ENCODE data around the gene WNT6. TPM values are rescaled to one million over a fixed set of nuclear protein-coding genes. Genes with fewer than 3 reads are reported as not detected.

Gene WNT6
- total RNA-seq, 2 experiments from 2014 or later, result 0.25 to 0.34 TPM

GRCh38 chr2:218902427-218902826 lies 42.8 kb downstream of the WNT6 start:
- DNase-seq, result no peak
- H3K36me3 Mint-ChIP-seq (ENCODE audit: low read depth), result no peaks in the 10 kb centered on the region
- no peak overlapping the region for H3K27ac Mint-ChIP-seq
- intact Hi-C loops (cut with micrococcal nuclease), result no loop called here
- H3K27me3 Mint-ChIP-seq, result peaks cover 50% of the 10 kb centered on the region
- no peak overlapping the region for H3K4me3 Mint-ChIP-seq
- POLR2A ChIA-PET, result no interaction called here
- no peak for TF ChIP-seq CTCF (IDR thresholded peaks at IDR 0.05)
- peaks cover 11% of the 10 kb centered on the region for H3K4me1 Mint-ChIP-seq (ENCODE audit: low read depth)
- H3K9me3 Mint-ChIP-seq, result no peaks in the 10 kb centered on the region
- CTCF ChIA-PET, result interaction anchor here (1.1 to 8.4 kb wide), 4 partner anchors 25 to 78 kb away, joined by 3 to 97 read pairs (median 4); partner anchors contain the start of gene WNT10A
- no peak for ATAC-seq

- Mint-ChIP-seq H3K4me3 (no peak overlapping the region), H3K4me1 (ENCODE audit: low read depth) (peaks cover 4% of the 10 kb centered on the region), H3K27me3 (peaks cover 39% of the 10 kb centered on the region), H3K27ac (no peak overlapping the region), H3K9me3 (no peaks in the 10 kb centered on the region), H3K36me3 (ENCODE audit: low read depth) (no peaks in the 10 kb centered on the region)
- intact Hi-C loops (cut with micrococcal nuclease), result no loop called here
- TF ChIP-seq CTCF (IDR thresholded peaks at IDR 0.05), result no peak
- ChIA-PET POLR2A (interaction anchor here (1.4 kb wide), 1 partner anchor 28 kb away, joined by 4 read pairs; no protein-coding TSS in a partner anchor), CTCF (interaction anchor here (0.7 to 8.4 kb wide), 7 partner anchors 12 to 153 kb away, joined by 3 to 97 read pairs (median 3); partner anchors contain the start of gene WNT10A)
- DNase-seq, result no peak
- ATAC-seq, result no peak
These were observed 44.6 kb downstream of the WNT6 start for GRCh38 chr2:218904176-218904575.

- Mint-ChIP-seq H3K36me3 (ENCODE audit: low read depth) (no peaks in the 10 kb centered on the region), H3K9me3 (no peaks in the 10 kb centered on the region), H3K4me3 (peak overlapping the region; percentile 87), H3K27me3 (peaks cover 17% of the 10 kb centered on the region), H3K4me1 (ENCODE audit: low read depth) (peaks cover 9% of the 10 kb centered on the region), H3K27ac (peak overlapping the region; percentile 88)
- TF ChIP-seq CTCF (IDR thresholded peaks at IDR 0.05), result no peak
- CTCF ChIA-PET, result interaction anchor here (0.9 to 8.4 kb wide), 9 partner anchors 10 to 251 kb away, joined by 3 to 97 read pairs (median 3); partner anchors contain the start of gene WNT10A
- intact Hi-C loops (cut with micrococcal nuclease), result loop anchor here (5.0 kb wide), 1 partner anchor 42 kb away; no protein-coding TSS in a partner anchor
- DNase-seq, result peak; percentile 97
- POLR2A ChIA-PET, result interaction anchor here (0.8 to 2.2 kb wide), 4 partner anchors 9 to 33 kb away, joined by 4 to 11 read pairs (median 6); no protein-coding TSS in a partner anchor
- peak; percentile 97 for ATAC-seq
These were observed 49.4 kb downstream of the WNT6 start for GRCh38 chr2:218908721-218909619.

GRCh38 chr2:218910741-218911140 lies 51.1 kb downstream of the WNT6 start:
- DNase-seq, result no peak
- POLR2A ChIA-PET, result interaction anchor here (0.9 to 1.2 kb wide), 2 partner anchors 13 to 29 kb away, joined by 3 read pairs; no protein-coding TSS in a partner anchor
- Mint-ChIP-seq H3K36me3 (ENCODE audit: low read depth) (no peaks in the 10 kb centered on the region), H3K27ac (no peak overlapping the region), H3K4me3 (no peak overlapping the region), H3K4me1 (ENCODE audit: low read depth) (peaks cover 9% of the 10 kb centered on the region), H3K27me3 (peaks cover 13% of the 10 kb centered on the region), H3K9me3 (no peaks in the 10 kb centered on the region)
- intact Hi-C loops (cut with micrococcal nuclease), result no loop called here
- ATAC-seq, result no peak
- CTCF ChIA-PET, result interaction anchor here (2.7 to 7.2 kb wide), 3 partner anchors 14 to 69 kb away, joined by 13 to 85 read pairs (median 31); no protein-coding TSS in a partner anchor
- no peak for TF ChIP-seq CTCF (IDR thresholded peaks at IDR 0.05)

Measured in activated CD8-positive, alpha-beta T cell treated with anti-CD3 and anti-CD28 coated beads for 36 hours (primary cell).